GM18909 (cell line): ENCODE data around the gene JAG1.

Source experiments
- ATAC-seq: cut with Tn5 transposase; IDR thresholded peaks from one replicate; pipeline ENCODE4 v1.9.1; 2021; ENCODE audit warnings: mild to moderate bottlenecking; ENCODE audit not compliant: unreplicated experiment, poor library complexity

The JAG1 gene

DNA sequence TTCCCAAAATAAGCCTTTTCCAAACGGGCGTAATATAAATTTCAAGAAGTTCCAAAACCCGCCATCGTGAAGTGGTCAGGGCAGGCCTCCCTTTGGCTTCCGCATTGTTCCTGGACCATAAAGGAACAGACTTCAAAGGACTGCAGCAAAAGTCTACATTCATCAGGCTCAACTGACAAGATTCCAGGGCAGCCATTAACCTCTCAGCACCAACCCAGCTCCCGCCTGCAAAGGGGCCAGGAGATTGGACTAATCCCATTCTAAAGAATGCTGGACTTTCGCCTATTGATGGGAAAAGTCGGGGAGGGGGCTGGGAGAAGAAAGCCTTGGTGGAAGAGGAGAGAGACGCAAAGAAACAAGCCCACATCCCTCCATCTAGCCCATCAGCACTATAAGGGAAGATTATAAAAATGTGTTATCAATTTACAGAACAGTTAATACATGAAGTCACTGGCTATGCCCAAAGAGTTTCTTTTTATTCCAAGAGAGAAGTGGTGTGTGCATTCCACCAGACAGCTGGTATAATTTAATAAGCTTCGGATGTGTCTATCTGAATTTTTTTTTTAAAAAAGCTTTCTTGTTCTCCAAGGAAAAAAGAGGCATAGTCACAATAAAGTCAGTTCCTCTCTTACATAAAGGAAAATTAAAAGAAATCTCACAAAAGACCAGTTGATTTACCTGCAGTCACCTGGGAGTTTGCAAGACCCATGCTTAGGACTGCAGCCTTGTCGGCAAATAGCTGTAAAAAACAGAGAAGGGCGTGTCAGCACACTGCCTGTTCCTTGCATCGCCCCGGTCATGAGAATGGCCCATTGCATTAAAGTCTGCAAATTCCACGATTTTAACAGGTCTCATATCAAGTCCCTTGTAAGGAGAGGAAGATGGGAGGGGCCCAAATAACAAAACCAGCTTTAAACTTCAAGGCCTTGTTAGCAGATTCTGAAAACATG lies 17.8 kb downstream of the JAG1 start:
- no peak for ATAC-seq

DNA sequence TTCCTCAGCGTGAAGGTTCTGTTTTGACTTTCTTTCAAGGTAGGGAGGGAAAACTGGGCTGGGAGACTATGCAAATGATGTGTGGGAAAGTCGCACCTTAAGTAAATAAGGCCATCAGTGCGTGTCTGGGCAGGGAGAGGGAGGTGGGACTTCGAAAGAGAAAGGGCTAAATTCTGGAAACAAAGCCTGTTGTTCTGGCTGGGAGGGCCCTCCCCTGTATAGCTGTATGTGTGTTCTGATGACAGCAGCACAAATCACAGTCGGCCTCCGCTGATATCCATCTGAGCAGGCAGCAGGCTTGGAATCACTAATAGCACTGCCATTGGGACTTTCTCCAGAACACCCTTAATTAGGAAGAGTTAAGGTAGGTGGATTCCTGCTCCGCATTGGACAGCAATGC lies 19.2 kb downstream of the JAG1 start:
- ATAC-seq: peak; percentile 65

DNA sequence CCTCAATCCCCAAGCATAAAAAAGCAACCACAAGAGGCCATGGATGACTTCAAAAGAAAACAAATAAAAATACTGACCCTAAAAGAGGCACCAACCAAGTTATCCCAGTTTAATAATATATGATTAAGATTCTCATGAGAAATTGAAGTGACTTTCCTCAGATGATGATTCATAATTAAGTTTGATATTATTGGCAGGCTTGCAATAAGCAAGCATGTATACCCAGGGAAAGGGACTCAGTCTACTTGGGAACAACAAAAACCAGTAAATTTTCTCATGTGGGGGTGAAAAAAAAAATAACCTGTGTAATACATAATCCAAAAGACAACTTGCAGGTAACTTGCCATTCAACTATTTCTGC lies 19.6 kb downstream of the JAG1 start:
- ATAC-seq: peak; percentile 7

DNA sequence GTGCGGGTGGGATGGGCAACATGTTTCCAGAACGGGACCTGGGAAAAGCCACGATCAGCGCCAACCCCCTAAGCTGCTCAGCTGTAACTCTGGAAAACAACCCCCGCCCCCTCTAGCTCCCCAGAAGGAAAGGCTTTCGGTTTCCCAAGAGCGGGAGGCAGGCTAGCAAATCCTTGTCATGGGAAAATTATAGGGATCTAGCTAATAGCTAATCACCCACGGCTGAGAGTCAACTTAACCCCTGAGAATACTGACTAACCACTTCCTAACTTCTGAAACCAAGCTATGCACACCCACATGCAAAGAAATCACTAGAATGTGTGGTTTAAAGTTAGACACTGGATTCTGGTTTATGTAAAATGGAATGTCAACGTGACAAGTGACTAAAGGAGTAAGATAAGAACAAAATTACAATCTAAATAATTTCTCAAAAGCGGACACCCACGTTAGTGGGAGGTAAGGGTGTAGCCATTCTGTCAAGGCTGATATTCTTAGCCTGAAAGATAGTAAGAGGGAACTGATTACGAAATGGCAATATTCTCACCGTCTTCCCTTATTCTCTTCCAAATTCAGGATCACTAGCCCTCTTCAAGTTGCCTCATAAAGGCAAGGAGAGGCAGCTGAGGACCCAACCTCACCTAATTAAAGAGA lies 20.1 kb downstream of the JAG1 start:
- peak; percentile 46 for ATAC-seq

DNA sequence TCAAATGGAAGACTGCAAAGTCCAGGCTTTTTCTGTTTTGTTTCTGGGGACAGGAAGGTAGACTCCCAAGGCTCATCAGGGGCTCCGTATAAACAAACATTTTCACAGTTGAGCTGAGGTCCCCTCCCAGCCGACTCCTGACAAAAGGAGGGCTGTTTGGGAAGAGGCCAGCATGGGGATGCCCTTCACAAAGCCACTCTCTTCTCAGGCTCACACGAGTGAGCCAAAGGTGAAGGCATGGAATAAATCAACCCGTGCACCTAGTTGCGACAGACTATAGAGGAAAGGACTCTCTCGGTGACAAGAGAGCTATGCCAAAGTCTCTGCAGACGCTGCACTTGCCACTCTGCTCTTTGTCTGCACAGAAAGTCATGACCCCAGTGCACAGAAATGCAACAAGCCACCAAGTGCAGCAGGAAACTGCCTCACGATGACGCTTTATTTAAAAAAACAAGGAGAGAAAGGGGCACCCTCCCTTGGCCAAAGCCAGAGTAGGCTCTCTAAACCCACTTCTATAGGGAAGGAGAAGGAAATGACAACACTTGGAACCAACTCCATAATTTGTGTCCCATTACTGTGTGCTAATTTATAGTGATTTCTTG lies 21.0 kb downstream of the JAG1 start:
- ATAC-seq: no peak

DNA sequence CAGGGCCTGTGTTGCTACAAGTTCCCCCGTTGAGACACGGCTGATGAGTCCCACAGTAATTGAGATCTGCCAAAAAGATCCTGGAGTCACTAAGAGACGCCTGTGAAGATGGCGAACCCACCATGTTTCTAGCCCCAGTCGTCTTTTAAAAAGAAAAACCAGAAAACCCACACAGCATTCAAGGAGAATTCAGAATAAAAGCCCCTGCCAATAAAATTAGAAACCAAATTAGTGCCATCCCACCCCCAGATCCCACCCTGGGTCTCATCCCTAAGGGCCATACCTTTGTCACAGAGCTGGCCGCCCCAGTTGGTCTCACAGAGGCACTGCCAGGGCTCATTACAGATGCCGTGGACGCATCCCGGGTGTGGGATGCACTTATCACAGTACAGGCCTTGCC lies 21.6 kb downstream of the JAG1 start:
- no peak for ATAC-seq

DNA sequence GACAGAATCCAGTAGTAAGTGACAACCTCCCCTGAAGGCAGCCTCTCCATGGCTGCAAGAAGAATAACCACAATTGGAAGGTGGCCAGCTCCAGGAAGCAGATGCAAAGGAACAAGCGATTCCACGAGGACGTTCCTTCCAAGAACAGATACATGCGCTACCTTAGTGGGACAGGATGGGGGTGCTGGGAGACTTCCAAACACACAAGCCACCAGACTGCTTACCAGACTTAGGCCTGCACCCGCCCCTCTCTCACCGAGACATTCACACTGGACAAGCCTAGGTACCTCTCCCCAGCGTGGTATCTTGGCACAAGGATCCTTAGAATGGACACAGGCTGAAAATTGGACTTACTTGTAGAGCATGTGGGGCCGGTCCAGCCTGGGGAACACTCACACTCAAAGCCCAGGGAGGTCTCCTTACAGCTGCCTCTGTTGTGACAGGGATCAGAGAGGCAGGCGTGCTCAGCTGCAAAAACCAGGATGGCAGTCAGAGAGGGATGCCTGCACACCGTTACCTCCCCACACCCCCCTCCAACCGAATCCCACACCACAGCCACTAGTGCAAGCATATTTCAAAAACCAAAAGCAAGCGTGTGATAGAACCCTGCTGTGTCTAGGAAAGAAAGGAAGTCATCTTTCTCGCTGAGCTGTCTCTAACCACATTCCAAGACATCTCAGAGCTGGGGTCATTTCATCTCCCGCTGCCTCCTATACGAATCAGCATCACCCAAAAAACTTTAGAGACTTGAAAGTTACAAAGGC lies 22.4 kb downstream of the JAG1 start:
- ATAC-seq: no peak

DNA sequence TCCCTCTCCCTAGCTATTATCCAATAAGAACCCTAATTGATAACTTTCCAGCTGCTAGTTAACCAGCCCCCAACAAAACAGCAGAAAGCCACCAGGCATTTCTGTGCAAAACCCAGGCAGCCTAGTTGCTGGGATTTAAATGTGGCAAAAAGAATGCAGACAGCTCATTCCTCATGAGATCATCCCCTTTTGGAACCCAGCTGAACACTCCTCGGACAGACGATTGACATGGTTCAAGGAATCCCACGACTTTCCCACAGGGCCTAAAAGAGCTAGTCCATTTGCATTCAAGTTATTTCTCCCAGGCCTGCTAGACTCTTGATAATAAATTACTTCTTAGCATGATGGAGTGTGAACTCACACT lies 24.0 kb downstream of the JAG1 start:
- ATAC-seq: no peak

DNA sequence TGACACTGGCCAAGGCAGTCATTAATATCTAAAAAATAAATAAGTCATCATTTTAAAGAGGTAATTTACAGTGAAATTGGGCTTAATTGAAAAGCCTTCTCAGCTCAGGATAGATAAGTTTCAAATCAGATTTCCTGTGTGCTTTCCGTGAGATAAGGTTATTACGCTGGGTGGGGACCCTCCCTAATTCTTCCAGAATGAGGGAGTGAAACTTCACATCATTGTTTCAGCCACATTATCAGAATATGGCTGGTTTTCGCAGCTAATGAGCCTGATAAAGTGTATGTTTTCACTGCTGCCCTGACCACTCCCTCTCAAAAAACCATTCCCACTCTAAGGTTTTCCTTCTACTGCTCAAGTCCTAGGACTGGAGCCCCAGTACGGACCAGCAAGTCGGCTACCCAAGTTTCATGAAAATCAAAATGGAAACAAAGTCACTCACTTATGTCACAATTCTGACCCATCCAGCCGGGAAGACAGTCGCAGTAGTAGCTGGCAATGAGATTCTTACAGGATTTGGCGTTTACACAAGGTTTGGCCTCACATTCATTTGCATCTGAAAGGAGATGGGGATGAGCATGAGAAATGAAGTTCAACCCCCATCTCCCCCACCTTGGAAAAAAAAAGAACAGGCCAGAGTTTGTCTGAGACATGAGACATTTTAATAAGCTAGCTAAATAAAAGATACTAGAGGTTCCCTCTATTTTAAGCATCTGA lies 24.6 kb downstream of the JAG1 start:
- ATAC-seq: no peak

DNA sequence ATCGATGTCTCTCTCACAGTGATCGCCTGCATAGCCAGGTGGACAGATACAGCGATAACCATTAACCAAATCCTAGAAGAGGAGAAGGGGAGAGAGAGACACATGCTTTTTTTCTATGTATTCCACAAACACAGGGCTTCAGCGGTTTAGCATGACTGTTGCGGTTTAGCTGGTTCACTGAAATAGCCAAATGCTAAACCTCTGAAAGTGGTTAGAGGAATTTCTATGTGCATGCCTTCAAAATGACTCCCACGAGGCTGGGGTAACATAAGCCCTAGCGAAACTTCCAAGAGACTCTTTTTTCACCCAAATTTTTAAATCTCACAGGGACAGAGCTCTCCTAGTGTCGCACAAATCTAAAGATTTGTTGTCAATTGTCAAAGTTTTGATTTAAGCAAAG lies 25.1 kb downstream of the JAG1 start:
- no peak for ATAC-seq

DNA sequence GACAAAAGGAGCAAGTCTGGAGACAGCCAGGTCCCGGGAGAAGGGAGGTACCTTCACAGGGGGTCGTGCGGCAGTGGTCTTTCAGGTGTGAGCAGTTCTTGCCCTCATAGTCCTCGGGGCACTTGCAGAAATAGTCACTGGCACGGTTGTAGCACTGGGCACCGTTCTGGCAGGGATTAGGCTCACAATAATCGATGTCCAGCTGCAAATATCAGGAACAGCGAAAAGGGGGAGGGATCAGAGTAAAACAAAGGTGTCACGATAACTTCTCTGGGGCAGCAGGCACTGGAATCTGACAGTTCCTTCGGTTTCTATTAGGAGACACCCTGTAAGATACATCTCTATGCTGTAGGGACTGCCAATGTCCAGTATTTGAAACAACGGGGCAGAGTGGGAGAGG lies 25.9 kb downstream of the JAG1 start:
- ATAC-seq: no peak

DNA sequence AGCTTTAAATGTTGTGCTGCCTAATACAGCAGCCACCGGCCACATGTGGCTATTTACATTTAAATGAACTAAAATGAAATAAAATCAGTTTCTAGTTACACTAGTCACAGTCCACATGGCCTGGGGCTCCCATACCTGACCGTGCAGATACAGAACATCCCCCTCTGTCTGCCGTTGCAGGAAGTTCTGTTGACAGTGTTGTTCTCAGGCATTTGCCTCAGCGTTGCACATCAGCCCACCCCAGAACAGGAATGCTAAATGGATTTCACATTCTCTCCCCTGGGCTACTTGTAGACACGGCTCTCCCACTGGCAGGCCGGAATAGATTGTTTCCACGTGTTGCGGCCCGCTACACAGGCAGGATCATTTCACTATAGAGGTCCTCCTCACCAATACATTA lies 26.3 kb downstream of the JAG1 start:
- ATAC-seq: no peak

DNA sequence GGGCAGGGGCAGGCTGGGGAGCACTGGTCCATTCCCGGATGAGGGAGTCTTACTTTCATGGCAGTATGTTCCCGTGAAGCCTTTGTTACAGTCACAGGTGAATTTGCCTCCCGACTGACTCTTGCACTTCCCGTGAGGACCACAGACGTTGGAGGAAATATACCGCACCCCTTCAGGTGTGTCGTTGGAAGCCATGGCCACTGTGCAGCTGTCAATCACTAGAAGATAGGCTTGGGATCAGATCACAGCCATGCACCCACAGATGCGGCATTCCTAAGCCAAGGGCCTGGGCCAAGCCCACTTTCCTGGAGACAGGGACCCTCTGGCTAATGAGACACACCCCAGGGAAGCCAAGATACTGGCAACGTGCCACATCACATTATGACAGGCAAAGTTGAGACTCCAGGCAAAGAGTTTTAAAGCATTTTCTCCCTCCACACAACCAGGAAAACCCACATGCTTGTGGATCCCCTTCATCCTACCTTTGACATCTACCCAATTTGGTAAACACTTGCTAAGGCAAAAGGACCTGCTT lies 26.8 kb downstream of the JAG1 start:
- no peak for ATAC-seq

DNA sequence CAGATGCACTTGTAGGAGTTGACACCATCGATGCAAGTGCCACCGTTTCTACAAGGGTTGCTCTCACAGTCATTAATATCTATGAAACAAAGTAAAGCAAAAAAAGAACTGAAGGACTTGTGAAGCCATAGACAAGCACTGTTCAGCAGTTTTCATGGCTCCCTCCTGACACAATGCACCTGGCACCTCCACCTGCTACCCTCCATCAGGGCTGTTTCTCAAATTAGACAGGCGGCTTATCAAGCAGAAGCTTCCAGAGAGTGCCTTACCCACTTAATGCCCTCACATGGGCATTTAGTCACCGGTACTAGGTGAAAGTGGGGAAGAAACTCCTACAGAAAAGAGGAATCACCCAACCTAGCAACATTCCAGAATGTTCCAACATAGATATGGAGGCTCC lies 27.8 kb downstream of the JAG1 start:
- ATAC-seq: no peak

DNA sequence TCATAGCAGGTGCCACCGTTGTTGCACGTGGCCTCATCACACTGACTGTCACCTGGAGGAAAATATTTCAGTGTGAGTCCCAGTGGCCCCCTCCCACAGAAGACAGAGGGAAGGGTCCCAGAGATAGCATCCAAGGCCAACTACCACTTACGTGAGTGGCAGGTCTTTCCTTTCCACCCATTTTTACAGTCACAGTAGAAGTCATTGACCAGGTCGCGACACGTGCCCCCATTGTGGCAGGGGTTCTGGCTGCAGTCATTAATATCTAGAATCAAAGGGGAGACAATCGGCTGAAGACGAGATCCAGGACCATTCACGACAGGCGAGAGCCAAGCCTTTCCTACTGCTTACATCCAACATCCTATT lies 28.6 kb downstream of the JAG1 start:
- ATAC-seq: no peak

DNA sequence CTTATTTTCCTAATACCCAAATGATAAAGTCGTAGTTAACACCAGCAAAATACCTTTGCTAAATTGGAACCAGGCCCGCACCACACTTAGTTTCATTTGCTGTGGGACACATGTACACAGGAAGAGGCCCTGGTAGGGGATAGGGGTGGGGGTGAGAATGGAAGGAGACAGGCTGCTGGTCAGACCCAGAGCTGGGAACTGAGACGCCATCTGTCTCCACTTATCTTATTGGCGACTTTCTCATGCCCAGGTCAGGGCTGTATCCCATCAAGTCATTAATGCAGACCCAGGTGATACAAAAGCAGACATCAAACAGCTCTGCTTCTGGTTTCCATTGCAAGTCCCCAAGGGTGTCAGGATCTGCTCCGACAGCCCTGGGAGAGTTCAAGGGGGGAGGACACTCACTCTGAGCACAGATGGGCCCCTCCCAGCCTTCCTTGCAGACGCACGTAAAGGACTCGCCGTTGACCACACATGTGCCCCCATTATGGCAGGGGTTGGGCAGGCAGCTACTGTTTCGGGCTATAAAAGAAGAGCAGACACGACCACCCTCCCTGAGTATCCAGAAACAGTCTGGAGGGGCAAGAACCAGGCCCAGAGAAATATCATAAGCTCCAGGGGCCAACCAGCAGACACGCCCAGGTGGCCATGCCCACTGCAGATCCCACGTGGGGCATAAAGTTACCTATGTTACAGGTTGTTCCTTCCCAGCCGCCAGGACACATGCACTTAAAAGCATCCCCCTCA lies 29.2 kb downstream of the JAG1 start:
- peak; percentile 69 for ATAC-seq

DNA sequence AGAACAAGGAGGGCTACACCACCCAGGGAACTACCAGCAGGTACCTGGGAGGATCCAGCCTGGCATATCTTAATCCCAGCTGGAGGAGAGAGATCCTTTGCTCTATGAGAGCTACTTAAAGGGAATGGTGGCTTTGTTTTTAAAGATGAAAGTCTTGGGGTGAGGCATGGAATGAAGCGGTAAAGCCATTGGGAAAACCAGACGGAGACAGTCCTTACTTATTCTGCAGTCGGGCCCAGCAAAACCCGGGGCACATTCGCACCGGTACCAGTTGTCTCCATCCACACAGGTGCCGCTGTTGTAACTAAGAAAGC lies 30.3 kb downstream of the JAG1 start:
- no peak for ATAC-seq

DNA sequence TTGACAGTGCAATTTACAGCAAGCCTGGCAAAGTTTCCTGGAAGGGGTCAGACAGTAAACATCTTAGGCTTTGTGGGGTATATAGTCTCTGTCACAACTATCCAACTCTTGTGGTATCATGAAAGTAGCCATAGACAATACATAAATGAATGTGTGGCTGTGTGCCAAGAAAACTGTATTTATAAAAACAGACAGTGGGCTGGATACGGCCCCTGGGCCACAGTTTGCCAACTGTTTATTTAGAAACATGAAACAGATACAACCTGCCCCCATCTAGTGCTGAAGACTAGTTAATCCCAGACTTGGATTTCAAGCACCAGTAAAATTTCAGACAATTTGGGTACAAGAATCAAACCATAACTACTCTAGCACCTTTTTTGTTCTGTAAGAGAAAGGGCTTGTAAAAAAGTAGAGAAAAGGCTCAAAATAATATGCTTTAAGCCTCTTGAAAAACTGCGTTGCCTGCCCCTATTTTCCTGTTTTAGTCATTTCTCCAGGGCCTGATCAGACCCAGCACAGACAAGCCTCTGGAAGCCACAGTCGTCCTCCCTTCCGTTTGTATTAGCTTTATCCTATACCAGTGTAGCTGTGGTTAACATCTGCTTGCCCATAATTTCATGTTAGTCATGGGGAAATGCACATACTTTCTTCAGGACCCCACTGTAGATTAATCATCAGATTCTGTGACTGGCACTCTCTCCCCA lies 30.8 kb downstream of the JAG1 start:
- no peak for ATAC-seq

DNA sequence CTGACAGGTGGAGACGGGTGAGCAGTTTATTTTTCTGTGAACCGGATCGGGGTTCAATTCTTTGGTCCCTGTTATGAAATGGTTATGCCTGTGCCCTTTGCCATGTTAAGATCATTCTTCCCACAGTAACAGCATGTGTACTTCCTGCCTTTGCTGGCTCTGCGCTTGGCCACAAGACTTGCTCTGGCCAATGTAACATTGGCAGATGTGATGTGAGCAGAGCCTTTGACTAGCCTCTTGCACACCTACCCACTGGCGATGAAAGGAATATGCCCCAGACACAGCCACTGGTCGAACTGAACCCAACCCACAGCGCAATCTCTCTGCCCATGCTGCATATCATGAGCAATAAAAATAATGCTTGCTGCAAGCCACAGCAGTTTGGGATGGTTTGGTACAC lies 31.9 kb downstream of the JAG1 start:
- no peak for ATAC-seq
